ENCODE results near the gene SNTB2. TPM values are rescaled to one million over a fixed set of nuclear protein-coding genes. Genes with fewer than 3 reads are reported as not detected.
A peak's percentile ranks its signal among the peaks of the same experiment; 100 is the strongest.

The SNTB2 gene
- total and polyA plus RNA-seq, 2 of the 13 experiments (the other 11 are each of a cell fraction or from before 2014, with no cell fraction given): 11.5 to 19.2 TPM

GRCh38 chr16:69266334-69267063 lies 79.5 kb downstream of the SNTB2 start (continued):
- TF ChIP-seq ZNF282 (IDR thresholded peaks at IDR 0.05; ENCODE audit: partially characterized antibody) (no peak), ZNF281 (CRISPR knock-in tag; IDR thresholded peaks at IDR 0.05; ENCODE audit: borderline replicate concordance) (no peak), RNF2 (conservative IDR thresholded peaks at IDR 0.05; ENCODE audit: low read depth) (no peak), ZNF597 (CRISPR knock-in tag; IDR thresholded peaks at IDR 0.05) (no peak), FOXA1 (IDR thresholded peaks at IDR 0.05) (no peak), FOXA1 (CRISPR knock-in tag; IDR thresholded peaks at IDR 0.05) (peak; percentile 14; the same call in 1 of the 2 replicates), RBFOX2 (IDR thresholded peaks at IDR 0.05; ENCODE audit: low read depth, low read length) (no peak), ZNF460 (CRISPR knock-in tag; IDR thresholded peaks at IDR 0.05; ENCODE audit: borderline replicate concordance) (peak; percentile 52; the same call in 1 of the 2 replicates), PAXIP1 (CRISPR knock-in tag; conservative IDR thresholded peaks at IDR 0.05) (0 out of 2 replicates have a peak, but pooled peaks have one; percentile 40), ZNF121 (CRISPR knock-in tag; IDR thresholded peaks at IDR 0.05) (peak; percentile 96), ARID5B (CRISPR knock-in tag; IDR thresholded peaks at IDR 0.05) (peak; percentile 25; the same call in 1 of the 2 replicates), ZBTB49 (CRISPR knock-in tag; IDR thresholded peaks at IDR 0.05; ENCODE audit: borderline replicate concordance) (no peak), HNF4A (CRISPR knock-in tag; IDR thresholded peaks at IDR 0.05) (peak; percentile 40), FOXJ3 (CRISPR knock-in tag; IDR thresholded peaks at IDR 0.05; ENCODE audit: borderline replicate concordance) (peak; percentile 27; the same call in 1 of the 2 replicates), SP140L (CRISPR knock-in tag; IDR thresholded peaks at IDR 0.05; ENCODE audit: borderline replicate concordance) (no peak)
